ENCODE data around the gene APMAP. TPM values are rescaled to one million over a fixed set of nuclear protein-coding genes. Genes with fewer than 3 reads are reported as not detected.

Gene APMAP
- total and polyA plus RNA-seq, 5 experiments from 2014 or later: 46.0 to 234 (median 74.5) TPM

DNA sequence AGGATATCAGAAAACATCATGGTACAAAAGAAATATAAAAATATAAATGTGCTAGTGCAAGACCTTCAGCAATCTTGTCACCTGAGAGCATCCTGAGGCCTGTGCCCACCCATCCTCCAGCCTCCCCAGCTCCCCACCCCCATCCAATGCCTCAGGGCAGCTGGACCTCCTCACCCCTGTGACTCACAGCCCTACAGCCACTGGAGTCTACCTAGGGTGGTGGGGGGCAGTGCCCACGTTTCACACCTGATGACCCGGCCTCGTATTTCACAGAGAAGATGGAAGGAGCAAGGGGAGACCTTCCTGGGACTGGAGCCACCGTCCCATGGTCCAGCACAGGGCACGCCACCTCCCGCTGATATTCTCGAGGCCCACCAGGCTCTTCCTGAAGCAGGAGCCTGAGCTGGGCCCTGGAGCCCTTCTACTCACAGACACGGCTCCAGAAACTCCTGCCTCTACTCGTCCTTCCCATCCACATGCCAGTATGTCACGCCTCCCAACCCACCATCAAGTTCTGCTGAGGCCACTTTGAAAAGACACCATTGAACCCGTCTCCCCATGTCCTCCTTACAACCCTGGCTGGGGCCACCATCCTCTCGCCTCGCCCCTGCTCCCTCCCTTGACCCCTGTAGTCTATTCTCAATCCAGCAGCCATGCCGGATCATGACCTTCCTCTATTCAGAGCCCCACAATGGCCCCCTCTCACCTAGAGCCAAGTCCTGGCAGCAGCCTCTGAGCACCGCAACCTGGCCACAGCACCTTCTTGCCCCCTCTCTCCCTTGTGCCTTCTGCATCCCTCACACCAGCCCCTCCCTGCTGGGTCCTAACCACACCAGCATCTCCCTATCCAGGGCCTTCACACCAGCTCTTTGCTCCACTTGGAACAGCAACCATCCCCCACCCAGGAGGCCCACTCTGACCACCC, 13.3 kb downstream of the APMAP start:
- H3K4me1 Mint-ChIP-seq: peaks cover 16 to 71% (median 39%) of the 10 kb centered on the region in 4 donors
- H3K36me3 Mint-ChIP-seq: peaks cover 33 to 96% (median 71%) of the 10 kb centered on the region in 3 donors
- H3K27me3 Mint-ChIP-seq: no peaks in the 10 kb centered on the region
- H3K9me3 Mint-ChIP-seq: peaks cover 0 to 17% (median 10%) of the 10 kb centered on the region in 9 donors
- H3K27ac Mint-ChIP-seq: peak overlapping the region in 6 of 10 donors; percentile 26 to 77 (median 69)
- POLR2A ChIA-PET: interaction anchor here (0.6 kb wide), 1 partner anchor 213 kb away, joined by 4 read pairs; no protein-coding TSS in a partner anchor
- DNase-seq (peak in 1 of 10 donors; percentile 11), ATAC-seq (no peak)
- H3K4me3 Mint-ChIP-seq: peak overlapping the region in 1 of 10 donors; percentile 3

DNA sequence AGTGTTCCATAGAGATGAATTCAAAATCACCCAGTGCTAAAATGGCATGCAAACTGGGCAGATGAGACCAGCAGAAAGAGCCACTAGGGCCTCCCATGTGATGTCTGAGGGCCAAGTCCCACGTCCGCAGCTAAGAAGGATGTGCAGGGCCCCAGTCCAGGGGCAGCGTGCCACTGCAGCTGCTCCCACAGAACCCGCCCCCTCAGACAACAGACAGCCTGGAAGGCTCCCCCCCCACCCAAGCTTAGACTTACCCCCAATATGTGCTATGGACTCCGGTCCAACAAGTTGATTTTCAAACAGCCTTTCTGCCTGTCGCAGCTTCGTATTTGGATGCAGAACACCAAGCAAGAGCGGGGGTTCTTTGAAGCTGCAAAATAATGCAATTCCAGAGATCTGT, 14.0 kb downstream of the APMAP start:
- POLR2A ChIA-PET: no interaction called here

DNA sequence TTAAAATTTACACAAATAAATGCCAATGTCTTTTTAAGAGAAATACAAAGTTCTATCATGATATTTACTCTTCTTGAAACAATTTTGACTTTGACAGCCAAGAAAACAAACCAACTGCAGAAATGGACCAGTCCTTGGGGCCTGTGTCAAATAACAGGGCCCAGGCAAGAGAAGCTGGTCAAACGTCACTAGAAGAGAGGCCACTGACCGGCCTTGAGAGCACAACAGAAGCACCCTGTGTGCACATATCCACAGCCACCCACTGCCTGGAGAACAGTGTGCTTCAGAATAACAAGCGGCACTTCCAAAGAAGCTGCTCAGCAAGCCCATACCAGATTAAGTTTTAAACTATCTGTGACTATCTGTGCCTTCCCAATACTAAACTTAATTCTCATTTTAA, 14.8 kb downstream of the APMAP start:
- POLR2A ChIA-PET: no interaction called here
- ATAC-seq: no peak

More for the DNA sequence above, 14.0 kb downstream of the APMAP start:
- Mint-ChIP-seq H3K4me3 (no peak overlapping the region), H3K4me1 (peaks cover 16 to 65% (median 37%) of the 10 kb centered on the region in 4 donors), H3K27ac (peak overlapping the region in 1 of 10 donors; percentile 10), H3K36me3 (peaks cover 33 to 96% (median 70%) of the 10 kb centered on the region in 3 donors), H3K9me3 (peaks cover 0 to 17% (median 10%) of the 10 kb centered on the region in 9 donors), H3K27me3 (no peaks in the 10 kb centered on the region)
- ATAC-seq (no peak), DNase-seq (peak in 1 of 10 donors; percentile 3)

DNA sequence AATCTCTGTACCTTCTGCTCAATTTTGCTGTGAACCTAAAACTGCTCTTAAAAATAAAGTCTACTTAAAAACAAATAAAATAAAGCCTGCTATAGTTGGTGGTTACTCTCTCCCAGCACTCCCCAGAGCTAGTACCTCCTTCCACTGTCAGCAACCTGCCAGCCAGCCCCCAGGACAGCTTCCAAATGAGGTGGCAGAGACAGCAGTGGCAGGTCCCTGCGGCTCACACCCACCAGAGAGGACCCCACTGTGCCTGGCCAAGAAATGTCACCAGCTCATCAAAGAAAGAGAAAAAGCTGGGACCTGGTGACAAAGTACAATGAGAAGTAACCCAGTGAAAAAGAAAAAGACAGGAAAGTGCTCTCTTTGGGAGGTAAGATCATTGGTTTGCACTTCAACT, 15.2 kb downstream of the APMAP start:
- Mint-ChIP-seq H3K4me3 (no peak overlapping the region), H3K4me1 (peaks cover 14 to 57% (median 29%) of the 10 kb centered on the region in 4 donors), H3K9me3 (peaks cover 0 to 17% (median 10%) of the 10 kb centered on the region in 9 donors), H3K27me3 (no peaks in the 10 kb centered on the region), H3K36me3 (peaks cover 30 to 94% (median 72%) of the 10 kb centered on the region in 3 donors), H3K27ac (peak overlapping the region in 1 of 10 donors; percentile 46)
- no peak for ATAC-seq
- POLR2A ChIA-PET: no interaction called here
- DNase-seq: no peak

More for the DNA sequence above, 14.8 kb downstream of the APMAP start:
- no peak for DNase-seq
- H3K36me3 Mint-ChIP-seq: peaks cover 33 to 96% (median 73%) of the 10 kb centered on the region in 3 donors
- no peaks in the 10 kb centered on the region for H3K27me3 Mint-ChIP-seq
- peaks cover 0 to 17% (median 10%) of the 10 kb centered on the region in 9 donors for H3K9me3 Mint-ChIP-seq
- H3K4me1 Mint-ChIP-seq: peaks cover 16 to 59% (median 33%) of the 10 kb centered on the region in 4 donors
- peak overlapping the region in 1 of 10 donors; percentile 48 for H3K27ac Mint-ChIP-seq
- no peak overlapping the region for H3K4me3 Mint-ChIP-seq

DNA sequence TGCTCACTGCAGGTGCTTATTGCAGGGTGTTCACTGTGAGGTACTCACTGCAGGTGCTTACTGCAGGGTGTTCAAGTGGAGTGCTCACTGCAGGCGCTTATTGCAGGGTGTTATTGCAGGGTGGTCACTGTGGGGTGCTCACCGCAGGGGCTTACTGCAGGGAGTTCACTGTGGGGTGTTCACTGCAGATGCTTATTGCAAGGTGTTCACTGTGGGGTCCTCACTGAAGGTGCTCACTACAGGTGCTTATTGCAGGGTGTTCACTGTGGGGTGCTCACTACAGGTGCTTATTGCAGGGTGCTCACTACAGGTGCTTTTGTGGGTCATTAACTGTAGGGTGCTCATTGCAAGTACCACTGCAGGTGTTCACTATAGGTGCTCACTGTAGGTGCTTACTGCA, 20.2 kb downstream of the APMAP start:
- no peaks in the 10 kb centered on the region for H3K27me3 Mint-ChIP-seq
- POLR2A ChIA-PET: no interaction called here
- H3K4me3 Mint-ChIP-seq: no peak overlapping the region
- peaks cover 27 to 95% (median 50%) of the 10 kb centered on the region in 3 donors for H3K36me3 Mint-ChIP-seq
- H3K27ac Mint-ChIP-seq: no peak overlapping the region
- ATAC-seq (no peak), DNase-seq (peak in 1 of 10 donors; percentile 11)
- H3K4me1 Mint-ChIP-seq: peaks cover 0 to 34% (median 6%) of the 10 kb centered on the region in 4 donors
- peaks cover 0 to 17% (median 9%) of the 10 kb centered on the region in 9 donors for H3K9me3 Mint-ChIP-seq

DNA sequence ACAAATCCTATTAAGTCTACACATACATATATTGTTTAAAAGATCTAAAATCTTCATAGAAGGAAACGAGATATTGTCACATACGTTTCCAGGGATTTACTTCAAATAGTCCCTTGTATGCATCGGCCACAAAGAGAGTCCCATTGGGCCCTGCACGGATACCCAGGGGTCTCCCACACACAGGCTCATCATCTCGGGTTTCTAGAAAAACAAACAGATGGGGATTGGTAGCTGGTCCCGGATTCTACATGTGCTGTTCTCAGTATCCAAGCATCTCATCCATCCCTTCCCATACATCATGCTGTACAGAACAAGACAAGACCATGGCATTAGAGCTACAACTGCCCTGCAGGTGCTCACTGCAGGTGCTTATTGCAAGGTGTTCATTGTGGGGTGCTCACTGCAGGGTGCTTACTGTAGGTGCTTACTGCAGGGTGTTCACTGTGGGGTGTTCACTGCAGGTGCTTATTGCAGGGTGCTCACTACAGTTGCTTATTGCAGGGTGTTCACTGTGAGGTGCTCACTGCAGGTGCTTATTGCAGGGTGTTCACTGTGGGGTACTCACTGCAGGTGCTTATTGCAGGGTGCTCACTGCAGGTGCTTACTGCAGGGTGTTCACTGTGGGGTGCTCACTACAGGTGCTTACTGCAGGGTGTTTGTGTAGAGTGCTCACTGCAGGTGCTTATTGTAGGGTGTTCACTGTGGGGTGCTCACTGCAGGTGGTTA, 21.0 kb downstream of the APMAP start:
- ATAC-seq (no peak), DNase-seq (peak in 1 of 10 donors; percentile 8)
- H3K9me3 Mint-ChIP-seq: peaks cover 0 to 12% (median 8%) of the 10 kb centered on the region in 9 donors
- H3K27me3 Mint-ChIP-seq: no peaks in the 10 kb centered on the region
- H3K4me3 Mint-ChIP-seq: no peak overlapping the region
- H3K27ac Mint-ChIP-seq: no peak overlapping the region
- peaks cover 0 to 30% (median 5%) of the 10 kb centered on the region in 4 donors for H3K4me1 Mint-ChIP-seq
- H3K36me3 Mint-ChIP-seq: peaks cover 19 to 93% (median 45%) of the 10 kb centered on the region in 3 donors
- POLR2A ChIA-PET: no interaction called here

DNA sequence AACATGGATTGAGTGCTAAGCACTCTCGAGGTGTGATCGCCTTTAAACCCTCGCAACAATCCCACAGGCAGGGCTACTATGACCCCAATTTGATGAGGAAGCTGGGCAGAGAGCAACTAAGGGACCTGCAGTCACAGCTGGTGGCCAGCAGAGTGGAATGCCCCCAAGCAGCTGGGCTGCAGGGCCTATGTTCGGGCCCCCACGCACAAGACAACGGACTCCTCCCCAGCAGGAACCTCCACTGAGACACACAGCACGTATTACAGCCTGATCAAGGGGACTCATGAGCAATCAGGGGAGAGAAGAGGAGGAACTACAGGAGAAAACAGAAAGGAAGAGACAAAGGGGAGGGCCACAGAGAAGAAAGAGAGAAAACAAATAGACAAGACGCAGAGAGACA, 21.8 kb downstream of the APMAP start:
- H3K4me1 Mint-ChIP-seq: peaks cover 0 to 31% (median 3%) of the 10 kb centered on the region in 4 donors
- ATAC-seq: no peak
- POLR2A ChIA-PET: no interaction called here
- H3K27me3 Mint-ChIP-seq: no peaks in the 10 kb centered on the region
- no peak overlapping the region for H3K4me3 Mint-ChIP-seq
- DNase-seq: no peak
- peaks cover 0 to 8% (median 2%) of the 10 kb centered on the region in 9 donors for H3K9me3 Mint-ChIP-seq
- peaks cover 11 to 93% (median 40%) of the 10 kb centered on the region in 3 donors for H3K36me3 Mint-ChIP-seq
- peak overlapping the region in 3 of 10 donors; percentile 57 to 89 (median 63) for H3K27ac Mint-ChIP-seq

DNA sequence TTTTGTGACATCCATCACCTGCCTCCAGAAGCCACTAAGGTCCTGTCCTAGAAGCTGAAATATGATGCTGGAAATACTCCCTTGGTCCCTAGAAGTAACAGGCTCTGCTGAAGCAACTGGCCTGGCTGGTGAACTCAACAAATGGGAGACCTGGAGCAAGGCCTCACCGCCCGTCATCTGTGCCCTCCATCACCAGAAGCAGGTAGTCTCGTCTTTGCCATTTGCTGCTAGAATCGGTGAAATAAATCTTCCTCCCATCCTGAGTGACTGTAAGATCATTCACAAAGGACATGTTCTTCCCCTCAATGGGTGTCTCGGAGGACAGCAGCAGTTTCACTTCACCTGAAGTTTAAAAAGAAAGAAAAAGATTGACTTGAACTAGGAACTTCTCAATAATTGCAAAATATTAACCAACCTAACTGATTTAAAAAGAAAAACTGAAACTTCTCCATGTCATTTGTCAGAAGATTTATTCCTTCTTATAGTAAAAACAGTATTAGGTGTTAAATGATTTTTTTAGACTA, 22.5 kb downstream of the APMAP start:
- no peak for ATAC-seq
- POLR2A ChIA-PET: no interaction called here
- H3K27ac Mint-ChIP-seq: peak overlapping the region in 1 of 10 donors; percentile 89

DNA sequence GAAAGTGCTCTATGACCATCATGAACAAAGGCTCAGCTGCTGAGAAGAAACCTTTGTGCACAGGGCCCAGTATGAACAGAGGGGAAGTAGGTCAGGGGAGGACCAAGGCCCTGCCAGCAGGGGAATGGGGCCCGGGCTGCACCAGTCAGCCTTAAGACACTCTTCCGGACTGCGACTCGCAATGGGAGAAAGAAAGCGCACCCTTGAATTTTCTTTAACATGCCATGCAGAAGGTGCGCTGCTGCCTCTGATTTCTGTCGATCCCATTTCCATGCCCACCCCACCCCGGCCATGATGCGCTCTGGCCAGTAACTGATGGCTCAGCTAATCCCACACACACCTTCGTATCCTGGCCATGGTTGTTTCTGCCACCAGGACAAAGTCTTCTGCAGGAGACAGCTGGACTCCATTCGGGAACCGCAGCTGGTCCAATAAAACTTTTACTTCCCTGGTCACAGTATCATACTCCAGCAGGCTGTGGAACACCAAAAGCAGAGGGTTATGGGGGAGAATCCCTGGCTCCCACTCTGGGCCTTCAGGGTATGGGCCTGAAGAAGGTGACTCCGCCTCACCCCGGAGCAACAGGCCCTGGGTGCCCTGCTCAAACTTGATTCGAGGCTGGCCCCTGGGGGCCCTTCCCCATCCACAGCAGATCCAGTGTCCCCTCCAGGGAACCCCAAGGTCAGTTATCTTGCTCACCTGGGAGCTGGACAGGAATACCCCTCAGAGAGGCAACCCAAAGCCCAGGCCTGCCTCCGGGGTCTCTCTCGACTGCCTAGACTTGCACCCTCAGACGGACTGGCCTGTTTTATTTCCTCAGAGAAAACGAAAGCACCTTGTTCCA, 23.1 kb downstream of the APMAP start:
- Mint-ChIP-seq H3K36me3 (peaks cover 5 to 92% (median 39%) of the 10 kb centered on the region in 3 donors), H3K27me3 (no peaks in the 10 kb centered on the region), H3K27ac (peak overlapping the region in 6 of 10 donors; percentile 13 to 89 (median 53)), H3K4me1 (peaks cover 0 to 40% (median 5%) of the 10 kb centered on the region in 4 donors), H3K4me3 (peak overlapping the region in 1 of 10 donors; percentile 14), H3K9me3 (no peaks in the 10 kb centered on the region)
- ATAC-seq: no peak
- POLR2A ChIA-PET: no interaction called here
- DNase-seq: no peak

More for the DNA sequence above, 22.5 kb downstream of the APMAP start:
- peak overlapping the region in 1 of 10 donors; percentile 14 for H3K4me3 Mint-ChIP-seq
- H3K36me3 Mint-ChIP-seq: peaks cover 5 to 92% (median 34%) of the 10 kb centered on the region in 3 donors
- H3K27me3 Mint-ChIP-seq: no peaks in the 10 kb centered on the region
- peaks cover 0 to 37% (median 5%) of the 10 kb centered on the region in 4 donors for H3K4me1 Mint-ChIP-seq
- H3K9me3 Mint-ChIP-seq: peaks cover 0 to 2% (median 0%) of the 10 kb centered on the region in 9 donors
- no peak for DNase-seq

DNA sequence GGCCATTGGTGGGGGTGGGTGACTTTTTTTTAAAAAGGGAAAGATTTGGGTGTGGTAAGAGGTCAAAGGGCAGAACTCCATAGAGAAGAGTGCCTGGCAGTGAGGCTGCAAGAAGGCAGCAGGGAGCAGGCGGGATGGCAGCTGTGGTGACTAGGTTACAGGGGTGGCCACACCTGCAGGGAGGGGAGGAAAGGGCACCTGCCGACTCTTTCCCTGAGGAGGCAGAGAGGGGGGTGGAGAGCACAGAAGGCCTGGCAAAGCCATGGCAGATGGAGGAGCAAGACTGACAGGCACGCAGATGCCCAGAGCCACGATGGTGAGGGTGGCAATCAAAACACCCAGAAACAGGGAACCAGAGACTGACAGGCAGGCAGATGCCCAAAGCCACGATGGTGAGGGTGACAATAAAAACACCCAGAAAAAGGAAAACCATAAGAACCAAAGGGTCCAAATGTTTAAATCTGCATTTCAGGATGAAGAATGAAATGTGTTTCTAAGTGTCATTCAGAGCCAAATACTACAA, 24.2 kb downstream of the APMAP start:
- H3K27me3 Mint-ChIP-seq: no peaks in the 10 kb centered on the region
- no peak for ATAC-seq
- no peak for DNase-seq
- POLR2A ChIA-PET: interaction anchor here (0.6 kb wide), 1 partner anchor 59 kb away, joined by 3 read pairs; no protein-coding TSS in a partner anchor
- peaks cover 6 to 92% (median 39%) of the 10 kb centered on the region in 3 donors for H3K36me3 Mint-ChIP-seq
- H3K4me3 Mint-ChIP-seq: no peak overlapping the region
- H3K27ac Mint-ChIP-seq: peak overlapping the region in 3 of 10 donors; percentile 78 to 89 (median 81)
- no peaks in the 10 kb centered on the region for H3K9me3 Mint-ChIP-seq
- H3K4me1 Mint-ChIP-seq: peaks cover 0 to 43% (median 6%) of the 10 kb centered on the region in 4 donors

DNA sequence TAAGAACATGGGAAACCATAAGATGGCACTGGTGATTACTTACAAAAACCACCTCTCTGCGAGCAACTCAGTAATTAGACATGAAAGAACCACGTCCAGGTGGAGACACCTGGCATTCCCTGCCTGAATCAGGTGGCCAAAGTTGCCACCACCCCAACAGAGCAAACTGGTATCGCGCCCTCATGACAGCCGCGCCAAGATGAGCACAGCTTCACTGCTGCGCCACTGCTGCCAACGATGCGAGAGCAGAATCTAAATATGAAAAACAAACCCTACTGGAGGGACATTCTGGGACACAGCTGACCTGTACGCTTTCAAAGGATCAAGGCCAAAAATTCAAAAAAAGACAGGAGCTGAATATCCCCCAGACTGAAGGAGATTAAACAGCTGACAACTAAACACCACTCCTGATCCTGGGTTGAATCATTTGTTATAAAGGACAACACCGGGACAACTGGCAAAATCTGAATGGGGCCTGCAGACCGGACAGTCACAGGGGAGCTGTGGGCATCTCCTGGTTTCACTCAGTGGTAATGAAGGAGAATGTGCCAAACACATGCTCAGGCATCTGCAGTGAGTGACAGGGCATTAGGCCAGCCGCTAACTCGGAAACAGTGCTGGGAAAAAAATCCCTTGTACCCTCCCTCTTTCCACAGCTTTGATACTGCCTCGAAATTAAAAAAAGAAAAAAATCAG, 26.1 kb downstream of the APMAP start:
- no peak overlapping the region for H3K4me3 Mint-ChIP-seq
- POLR2A ChIA-PET: no interaction called here
- peaks cover 9 to 97% (median 39%) of the 10 kb centered on the region in 3 donors for H3K36me3 Mint-ChIP-seq
- ATAC-seq (no peak), DNase-seq (no peak)
- no peaks in the 10 kb centered on the region for H3K9me3 Mint-ChIP-seq
- H3K27me3 Mint-ChIP-seq: no peaks in the 10 kb centered on the region
- H3K4me1 Mint-ChIP-seq: peaks cover 0 to 55% (median 10%) of the 10 kb centered on the region in 4 donors
- peak overlapping the region in 5 of 10 donors; percentile 19 to 90 (median 27) for H3K27ac Mint-ChIP-seq
